Measurements from ENCODE around the gene MUC16. TPM values are rescaled to one million over a fixed set of nuclear protein-coding genes. Genes with fewer than 3 reads are reported as not detected.

The MUC16 gene
- total RNA-seq, 1 donor from 2014 or later = 0.16 TPM

DNA sequence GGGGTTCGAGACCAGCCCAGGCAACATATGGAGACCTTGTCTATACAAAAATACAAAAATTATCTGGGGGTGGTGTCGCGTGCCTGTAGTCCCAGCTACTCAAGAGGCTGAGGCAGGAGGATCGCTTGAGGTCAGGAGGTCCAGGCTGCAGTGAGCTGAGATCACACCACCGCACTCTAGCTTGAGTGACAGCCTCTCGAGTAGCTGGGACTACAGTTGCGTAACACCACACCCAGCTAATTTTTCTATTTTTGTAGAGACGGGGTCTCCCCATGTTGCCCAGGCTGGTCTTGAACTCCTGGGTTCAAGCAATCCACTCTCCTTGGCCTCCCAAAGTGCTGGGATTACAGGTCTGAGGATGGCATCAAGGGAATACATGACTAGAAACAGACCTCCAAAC, 30.8 kb upstream of the MUC16 start:
- intact Hi-C loops (cut with micrococcal nuclease) = no loop called here

DNA sequence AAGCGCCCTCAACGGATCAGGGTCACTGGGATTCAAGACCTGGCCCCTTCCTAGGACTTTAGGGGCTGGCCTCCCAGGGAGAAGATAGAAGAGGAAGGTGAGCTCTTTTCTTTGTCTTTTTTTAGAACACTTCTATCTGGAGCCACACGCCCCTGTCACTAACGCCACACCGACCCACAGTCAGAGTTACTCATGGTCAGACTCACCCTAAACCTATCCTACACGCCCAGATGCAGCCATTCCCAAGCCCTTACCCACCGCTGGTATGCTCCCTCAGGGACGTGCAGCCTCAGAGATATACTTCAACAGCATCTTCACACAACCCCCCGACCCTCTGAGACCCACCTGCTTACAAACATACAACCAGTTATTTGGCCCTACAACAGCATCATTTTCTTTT, 29.9 kb upstream of the MUC16 start:
- POLR2A ChIA-PET = no interaction called here
- ATAC-seq (ENCODE audit: low read depth) = no peak
- intact Hi-C loops (cut with micrococcal nuclease) = no loop called here
- CTCF ChIA-PET = no interaction called here
- no peaks in the 10 kb centered on the region for H3K27me3 Mint-ChIP-seq
- H3K4me3 Mint-ChIP-seq = no peak overlapping the region
- no peaks in the 10 kb centered on the region for H3K36me3 Mint-ChIP-seq (ENCODE audit: low read depth)
- TF ChIP-seq, protein P1, sequence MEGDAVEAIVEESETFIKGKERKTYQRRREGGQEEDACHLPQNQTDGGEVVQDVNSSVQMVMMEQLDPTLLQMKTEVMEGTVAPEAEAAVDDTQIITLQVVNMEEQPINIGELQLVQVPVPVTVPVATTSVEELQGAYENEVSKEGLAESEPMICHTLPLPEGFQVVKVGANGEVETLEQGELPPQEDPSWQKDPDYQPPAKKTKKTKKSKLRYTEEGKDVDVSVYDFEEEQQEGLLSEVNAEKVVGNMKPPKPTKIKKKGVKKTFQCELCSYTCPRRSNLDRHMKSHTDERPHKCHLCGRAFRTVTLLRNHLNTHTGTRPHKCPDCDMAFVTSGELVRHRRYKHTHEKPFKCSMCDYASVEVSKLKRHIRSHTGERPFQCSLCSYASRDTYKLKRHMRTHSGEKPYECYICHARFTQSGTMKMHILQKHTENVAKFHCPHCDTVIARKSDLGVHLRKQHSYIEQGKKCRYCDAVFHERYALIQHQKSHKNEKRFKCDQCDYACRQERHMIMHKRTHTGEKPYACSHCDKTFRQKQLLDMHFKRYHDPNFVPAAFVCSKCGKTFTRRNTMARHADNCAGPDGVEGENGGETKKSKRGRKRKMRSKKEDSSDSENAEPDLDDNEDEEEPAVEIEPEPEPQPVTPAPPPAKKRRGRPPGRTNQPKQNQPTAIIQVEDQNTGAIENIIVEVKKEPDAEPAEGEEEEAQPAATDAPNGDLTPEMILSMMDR (IDR thresholded peaks at IDR 0.05) = no peak
- H3K27ac Mint-ChIP-seq = no peak overlapping the region
- no peaks in the 10 kb centered on the region for H3K4me1 Mint-ChIP-seq
- H3K9me3 Mint-ChIP-seq = no peaks in the 10 kb centered on the region
- DNase-seq = no peak

More for the DNA sequence above, 30.8 kb upstream of the MUC16 start:
- Mint-ChIP-seq H3K27ac (no peak overlapping the region), H3K4me3 (no peak overlapping the region), H3K4me1 (no peaks in the 10 kb centered on the region), H3K27me3 (no peaks in the 10 kb centered on the region), H3K9me3 (no peaks in the 10 kb centered on the region), H3K36me3 (ENCODE audit: low read depth) (no peaks in the 10 kb centered on the region)
- ChIA-PET POLR2A (no interaction called here), CTCF (no interaction called here)
- ATAC-seq (ENCODE audit: low read depth) (no peak), DNase-seq (no peak)
- TF ChIP-seq, protein P1 (IDR thresholded peaks at IDR 0.05) = no peak

DNA sequence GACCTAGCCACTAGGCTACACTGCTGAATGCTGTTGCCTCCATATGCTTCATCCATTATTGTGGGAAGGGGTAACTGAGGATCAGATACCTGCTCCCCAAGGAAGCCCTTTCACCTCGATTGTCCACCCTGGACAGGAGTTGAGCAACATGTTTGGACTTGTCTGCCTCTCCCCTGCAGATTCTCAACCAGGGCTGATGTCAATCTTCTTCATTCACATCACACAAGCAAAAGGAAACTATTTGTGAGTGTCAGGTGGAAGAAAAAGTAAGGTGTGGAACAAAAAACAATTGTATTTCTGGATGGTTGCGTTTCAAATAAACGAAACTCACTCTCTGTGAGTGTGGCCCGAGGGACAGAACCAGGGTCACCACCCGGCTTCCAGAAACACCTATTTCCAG, 29.5 kb upstream of the MUC16 start:
- DNase-seq = no peak
- H3K36me3 Mint-ChIP-seq (ENCODE audit: low read depth) = no peaks in the 10 kb centered on the region
- intact Hi-C loops (cut with micrococcal nuclease) = no loop called here
- TF ChIP-seq, protein P1 (IDR thresholded peaks at IDR 0.05) = no peak
- H3K27me3 Mint-ChIP-seq = no peaks in the 10 kb centered on the region
- H3K4me1 Mint-ChIP-seq = no peaks in the 10 kb centered on the region
- CTCF ChIA-PET = no interaction called here
- no peak overlapping the region for H3K4me3 Mint-ChIP-seq
- H3K27ac Mint-ChIP-seq = no peak overlapping the region
- no peak for ATAC-seq (ENCODE audit: low read depth)
- no peaks in the 10 kb centered on the region for H3K9me3 Mint-ChIP-seq
- POLR2A ChIA-PET = no interaction called here

DNA sequence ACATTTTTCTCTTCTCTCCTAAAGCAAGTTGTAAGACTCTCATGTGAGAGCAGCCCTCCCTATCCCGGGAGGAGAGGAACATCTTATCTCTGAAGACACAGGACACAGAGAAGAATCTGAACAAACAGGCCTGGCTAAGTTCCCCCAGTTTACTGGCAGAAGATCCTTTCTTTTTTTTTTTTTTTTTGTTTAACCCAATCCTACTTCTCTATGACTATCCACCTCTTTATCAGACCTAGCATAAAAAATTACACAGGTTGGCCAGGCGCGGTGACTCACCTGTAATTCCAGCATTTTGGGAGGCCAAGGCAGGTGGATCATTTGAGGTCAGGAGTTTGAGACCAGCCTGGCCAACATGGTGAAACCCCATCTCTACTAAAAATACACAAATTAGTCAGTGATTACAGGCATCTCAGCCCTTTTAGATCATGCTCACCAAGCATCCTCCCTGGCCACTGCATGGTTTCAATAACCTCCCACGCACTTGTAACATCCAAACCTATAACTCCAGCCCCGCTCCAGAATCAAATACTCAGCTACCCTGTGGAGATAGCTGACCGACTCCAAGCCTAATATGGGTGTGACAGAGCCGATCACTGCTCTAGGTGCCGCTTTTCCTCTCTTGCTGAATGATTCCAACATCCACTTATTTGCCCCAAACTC, 27.3 kb upstream of the MUC16 start:
- TF ChIP-seq, protein P1 (IDR thresholded peaks at IDR 0.05) = no peak
- Mint-ChIP-seq H3K4me3 (no peak overlapping the region), H3K9me3 (no peaks in the 10 kb centered on the region), H3K36me3 (ENCODE audit: low read depth) (no peaks in the 10 kb centered on the region), H3K27ac (no peak overlapping the region), H3K4me1 (no peaks in the 10 kb centered on the region), H3K27me3 (no peaks in the 10 kb centered on the region)
- intact Hi-C loops (cut with micrococcal nuclease) = no loop called here
- DNase-seq (no peak), ATAC-seq (ENCODE audit: low read depth) (no peak)
- ChIA-PET POLR2A (no interaction called here), CTCF (no interaction called here)

DNA sequence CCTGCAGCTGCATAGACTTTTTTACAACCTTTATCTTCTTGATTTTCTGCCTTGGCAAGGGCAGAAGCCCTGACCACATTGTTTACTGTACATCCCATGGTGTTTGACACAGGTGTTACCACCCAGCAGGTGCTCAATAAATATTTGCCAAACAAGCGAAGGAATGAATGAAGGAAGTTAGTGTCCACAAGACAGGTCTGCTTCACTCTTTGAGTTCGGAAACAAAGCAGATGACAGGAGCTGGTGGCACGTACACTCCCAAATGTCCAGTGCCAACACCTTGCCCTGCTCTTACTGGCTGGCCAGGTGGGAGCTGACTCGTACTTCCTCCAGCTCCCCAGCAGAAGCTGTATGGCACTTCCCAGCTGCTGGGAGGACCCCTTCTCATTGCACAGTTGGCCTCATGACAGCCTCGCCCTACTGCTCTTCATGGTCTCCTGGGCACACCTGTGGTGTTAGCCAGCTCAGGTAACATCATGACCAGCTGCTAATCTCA, 22.0 kb upstream of the MUC16 start:
- no peaks in the 10 kb centered on the region for H3K9me3 Mint-ChIP-seq
- ATAC-seq (ENCODE audit: low read depth) (no peak), DNase-seq (no peak)
- TF ChIP-seq, protein P1 (IDR thresholded peaks at IDR 0.05) = no peak
- H3K4me3 Mint-ChIP-seq = no peak overlapping the region
- H3K4me1 Mint-ChIP-seq = no peaks in the 10 kb centered on the region
- no peaks in the 10 kb centered on the region for H3K27me3 Mint-ChIP-seq
- H3K36me3 Mint-ChIP-seq (ENCODE audit: low read depth) = no peaks in the 10 kb centered on the region
- no peak overlapping the region for H3K27ac Mint-ChIP-seq
- intact Hi-C loops (cut with micrococcal nuclease) = no loop called here
- ChIA-PET CTCF (no interaction called here), POLR2A (no interaction called here)

All from activated B cell treated with CpG ODN at 0.5 μM for 24 hours (primary cell).